Heart left ventricle (tissue), 13 donors: ENCODE measurements around the gene DTNB.

Experiments
- POLR2A ChIP-seq, 2 donors: fragments of 450-650 bp; IDR thresholded peaks; one replicate each; pipeline ENCODE4 v1.6.1; 2017; ENCODE audit warnings: antibody characterized with exemption in 2 of 2, mild to moderate bottlenecking in 2 of 2, moderate library complexity in 2 of 2
- TF ChIP-seq, protein P1 (sequence below), 12 donors: fragments of 200-600 bp; sonication (generic) in 4 of 12; IDR thresholded peaks; one replicate each; pipeline versions ENCODE4 v1.5.0 to v1.8.0; 2018 to 2022; ENCODE audit warnings: antibody characterized with exemption in 12 of 12, mild to moderate bottlenecking in 5 of 12
- donor health status: ischemic (EF 13 %, LVEDD 7.1; RV severe dilation, severe dysfunction).
- donor health status: DM: no; HTN: yes; CAD: no.
- donor health status: DM: no; HTN: no; CAD: no.
- donor health status: ischemic (EF 25% LVEDD 6.9; RV normal size, moderate dysfunction).
- donor health status: ischemic (EF 25% LVEDD 5.7; RV mildly dilated, moderate dysfunction).
- donor health status: ischemic (EF 35%, LVEDD 5.7; RV mildly dilated, moderate dysfunction).
- donor health status: nonischemic (EF 11% LVEDD 7.7; RV severe dilation, severe dysfunction).
- donor health status: DM: yes; HTN: yes; CAD: no.
- donor health status: PGD.
- donor health status: ischemic (EF 29% LVEDD 5.4; RV normal size, mild dysfunction).
- donor health status: nonischemic (EF 23%, LVEDD 6.1; RV moderate dilation, normal function).

GRCh38 chr2:25517701-25518100, 155.7 kb downstream of the DTNB start:
- no peak for TF ChIP-seq POLR2A (IDR thresholded peaks at IDR 0.05)
- TF ChIP-seq, protein P1, sequence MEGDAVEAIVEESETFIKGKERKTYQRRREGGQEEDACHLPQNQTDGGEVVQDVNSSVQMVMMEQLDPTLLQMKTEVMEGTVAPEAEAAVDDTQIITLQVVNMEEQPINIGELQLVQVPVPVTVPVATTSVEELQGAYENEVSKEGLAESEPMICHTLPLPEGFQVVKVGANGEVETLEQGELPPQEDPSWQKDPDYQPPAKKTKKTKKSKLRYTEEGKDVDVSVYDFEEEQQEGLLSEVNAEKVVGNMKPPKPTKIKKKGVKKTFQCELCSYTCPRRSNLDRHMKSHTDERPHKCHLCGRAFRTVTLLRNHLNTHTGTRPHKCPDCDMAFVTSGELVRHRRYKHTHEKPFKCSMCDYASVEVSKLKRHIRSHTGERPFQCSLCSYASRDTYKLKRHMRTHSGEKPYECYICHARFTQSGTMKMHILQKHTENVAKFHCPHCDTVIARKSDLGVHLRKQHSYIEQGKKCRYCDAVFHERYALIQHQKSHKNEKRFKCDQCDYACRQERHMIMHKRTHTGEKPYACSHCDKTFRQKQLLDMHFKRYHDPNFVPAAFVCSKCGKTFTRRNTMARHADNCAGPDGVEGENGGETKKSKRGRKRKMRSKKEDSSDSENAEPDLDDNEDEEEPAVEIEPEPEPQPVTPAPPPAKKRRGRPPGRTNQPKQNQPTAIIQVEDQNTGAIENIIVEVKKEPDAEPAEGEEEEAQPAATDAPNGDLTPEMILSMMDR (IDR thresholded peaks at IDR 0.05): no peak
